B cell (primary cell): ENCODE measurements around the gene CACNG7. TPM values are rescaled to one million over a fixed set of nuclear protein-coding genes. Genes with fewer than 3 reads are reported as not detected.

Source experiments
- ATAC-seq: fragments of 200-7000 bp; cut with Tn5 transposase; one replicate; pipeline ENCODE4 v1.10.0; 2021; ENCODE audit warnings: low read depth, mild to moderate bottlenecking, moderate number of reproducible peaks, moderate library complexity
- CTCF ChIA-PET: fragments of 350-600 bp; sonication (Branson Sonifier 250); formaldehyde crosslinking; loops from one replicate; lab custom pipeline; 2021; ENCODE audit warnings: antibody characterized with exemption, inconsistent platforms; lab: Charles Lee
- POLR2A ChIA-PET: fragments of 350-600 bp; sonication (Branson Sonifier 250); formaldehyde crosslinking; loops from one replicate; lab custom pipeline; 2021; ENCODE audit warnings: antibody characterized with exemption; lab: Charles Lee
- DNase-seq: peaks from one replicate; pipeline ENCODE4 v3.0.0; 2013
- H2AFZ ChIP-seq: 2 replicates; pipeline ENCODE4 v1.6.1; 2012; ENCODE audit warnings: mild to moderate bottlenecking, low read depth, low read length; ENCODE audit not compliant: insufficient read depth, poor library complexity, severe bottlenecking
- H3K27ac ChIP-seq, 2 donors: 1 replicate in 1 of 2; 2 replicates in 1 of 2; pipeline ENCODE4 v1.5.1; 2012 to 2013; ENCODE audit warnings: low read length in 2 of 2, mild to moderate bottlenecking in 2 of 2, moderate library complexity in 1 of 2
- H3K27me3 ChIP-seq, 4 experiments: fragments of 200-600 bp in 1 of 4; sonication (generic) in 1 of 4; replicated peaks in 1 of 4; 1 replicate in 2 of 4; 2 replicates in 2 of 4; pipeline versions ENCODE4 v1.6.1 to v1.7.0; 2013 to 2016; ENCODE audit warnings: low read length in 3 of 4, mild to moderate bottlenecking in 2 of 4, mixed read lengths in 1 of 4, moderate library complexity in 1 of 4; ENCODE audit not compliant: insufficient read depth in 4 of 4, control insufficient read depth in 3 of 4; ENCODE audit errors: control extremely low read depth in 1 of 4
- H3K36me3 ChIP-seq, 2 experiments: replicated peaks in 1 of 2; 1 replicate in 1 of 2; 2 replicates in 1 of 2; pipeline versions ENCODE4 v1.6.1 to v1.7.1; 2013; ENCODE audit warnings: low read length in 1 of 2; ENCODE audit not compliant: insufficient read depth in 2 of 2, control insufficient read depth in 1 of 2; ENCODE audit errors: control extremely low read depth in 1 of 2, extremely low read depth in 1 of 2
- H3K4me1 ChIP-seq, 2 donors: fragments of 200-600 bp in 1 of 2; sonication (generic) in 1 of 2; 1 replicate in 1 of 2; 2 replicates in 1 of 2; pipeline versions ENCODE4 v1.5.1 to v1.6.1; 2013 to 2017; ENCODE audit warnings: low read length in 2 of 2; ENCODE audit not compliant: control insufficient read depth in 2 of 2, insufficient read depth in 2 of 2
- H3K4me2 ChIP-seq: replicated peaks from 2 replicates; pipeline ENCODE3; 2012; ENCODE audit warnings: mild to moderate bottlenecking, low read depth, low read length; ENCODE audit not compliant: poor library complexity, severe bottlenecking
- H3K4me3 ChIP-seq, 5 experiments: fragments of 200-600 bp in 1 of 5; sonication (generic) in 1 of 5; 1 replicate in 3 of 5; 2 replicates in 2 of 5; pipeline versions ENCODE4 v1.5.1 to v1.7.0; 2011 to 2016; ENCODE audit warnings: low read length in 4 of 5, mild to moderate bottlenecking in 4 of 5, low read depth in 2 of 5, control low read depth in 1 of 5, moderate library complexity in 1 of 5; ENCODE audit not compliant: insufficient read depth in 1 of 5; ENCODE audit errors: control extremely low read depth in 1 of 5, extremely low read depth in 1 of 5
- H3K79me2 ChIP-seq: fragments of 200-600 bp; sonication (generic); one replicate; pipeline ENCODE4 v1.6.0; 2016; ENCODE audit warnings: low read length; ENCODE audit not compliant: control insufficient read depth, insufficient read depth
- H3K9ac ChIP-seq: fragments of 200-600 bp; sonication (generic); 2 replicates; pipeline ENCODE4 v1.6.1; 2017; ENCODE audit warnings: mild to moderate bottlenecking, low read length, moderate library complexity
- H3K9me3 ChIP-seq, 3 donors: one replicate each; pipeline versions ENCODE4 v1.6.1 to v1.7.1; 2013; ENCODE audit warnings: low read length in 2 of 3; ENCODE audit not compliant: control insufficient read depth in 2 of 3, insufficient read depth in 1 of 3; ENCODE audit errors: control extremely low read depth in 1 of 3
- H4K20me1 ChIP-seq: 2 replicates; pipeline ENCODE4 v1.6.0; 2012; ENCODE audit warnings: mild to moderate bottlenecking, low read length; ENCODE audit not compliant: insufficient read depth, control insufficient read depth, poor library complexity, severe bottlenecking
- H3K27ac Mint-ChIP-seq: one replicate; pipeline ENCODE4 v1.8.0; 2021; ENCODE audit warnings: mixed read lengths
- H3K27me3 Mint-ChIP-seq: one replicate; pipeline ENCODE4 v1.8.0; 2021; ENCODE audit warnings: mixed read lengths
- H3K4me1 Mint-ChIP-seq: one replicate; pipeline ENCODE4 v1.8.0; 2021; ENCODE audit warnings: mixed read lengths
- H3K4me3 Mint-ChIP-seq: one replicate; pipeline ENCODE4 v1.8.0; 2021; ENCODE audit warnings: mixed read lengths
- H3K9me3 Mint-ChIP-seq: one replicate; pipeline ENCODE4 v1.8.0; 2022; ENCODE audit warnings: mixed read lengths; ENCODE audit not compliant: insufficient read depth
- EZH2 ChIP-seq: IDR thresholded peaks from 2 replicates; pipeline ENCODE4 v1.6.1; 2012; ENCODE audit warnings: borderline replicate concordance, low read depth, mild to moderate bottlenecking, moderate library complexity, low read length; ENCODE audit not compliant: insufficient read depth, poor library complexity, severe bottlenecking
- WGBS: methylation state at CpG from one replicate; pipeline ENCODE4 v1.1.5; 2013; ENCODE audit warnings: missing lambda C conversion rate; ENCODE audit not compliant: insufficient coverage; 5-methylcytosine and 5-hydroxymethylcytosine counted together
- intact Hi-C: fragments of 100-400 bp; cut with micrococcal nuclease; formaldehyde crosslinking; loops from one replicate; pipeline ENCODE4 v1.10.0; 2022
- polyA plus RNA-seq: library from polyadenylated mRNA; depleted of rRNA; stranded (reverse); fragments of >200 nt; gene quantifications from 2 replicates; pipeline ENCODE4 v1.2.3, GENCODE V29; 2012
- total RNA-seq, 2 donors: library from RNA; stranded (reverse); fragments of 120-200 nt in 1 of 2; gene quantifications; 1 replicate in 1 of 2; 2 replicates in 1 of 2; pipeline versions ENCODE4 v1.2.3 to v1.2.4, GENCODE V29; 2013 to 2022
- TF ChIP-seq, protein P1 (sequence below): fragments of 200-600 bp; IDR thresholded peaks from one replicate; pipeline ENCODE4 v1.8.0; 2022; ENCODE audit warnings: antibody characterized with exemption, mild to moderate bottlenecking

CACNG7 gene
- total and polyA plus RNA-seq, 2 donors (not counting 1 experiment from before 2014, with no cell fraction given): not detected

DNA sequence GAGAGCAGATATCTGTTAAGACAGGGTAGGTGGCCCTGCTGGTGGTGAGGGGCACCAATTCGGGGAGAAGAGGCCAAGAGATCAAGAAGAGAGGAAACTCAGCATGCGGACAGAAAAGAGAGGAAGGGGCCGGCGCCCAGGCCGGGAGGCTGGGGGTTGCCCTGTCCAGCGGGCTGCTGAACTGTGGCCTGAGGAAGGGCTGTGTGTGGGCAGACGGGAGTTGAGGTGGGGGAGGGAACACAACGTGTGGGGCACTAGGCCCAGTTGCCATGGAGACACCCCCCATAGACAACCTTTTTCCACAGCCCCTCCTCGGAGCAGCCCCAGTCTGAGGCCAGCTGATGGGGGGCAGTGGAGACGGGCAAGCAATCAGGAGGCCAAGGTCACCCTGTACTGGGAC is 51.1 kb downstream of the CACNG7 start:
- H3K4me1 Mint-ChIP-seq: no peaks in the 10 kb centered on the region
- H3K4me3 Mint-ChIP-seq: no peak overlapping the region
- CTCF ChIA-PET: no interaction called here
- DNase-seq (no peak), ATAC-seq (no peak)
- no peaks in the 10 kb centered on the region for H3K9me3 Mint-ChIP-seq
- H2AFZ ChIP-seq: no peak overlapping the region
- no peak for TF ChIP-seq EZH2
- TF ChIP-seq, protein P1, sequence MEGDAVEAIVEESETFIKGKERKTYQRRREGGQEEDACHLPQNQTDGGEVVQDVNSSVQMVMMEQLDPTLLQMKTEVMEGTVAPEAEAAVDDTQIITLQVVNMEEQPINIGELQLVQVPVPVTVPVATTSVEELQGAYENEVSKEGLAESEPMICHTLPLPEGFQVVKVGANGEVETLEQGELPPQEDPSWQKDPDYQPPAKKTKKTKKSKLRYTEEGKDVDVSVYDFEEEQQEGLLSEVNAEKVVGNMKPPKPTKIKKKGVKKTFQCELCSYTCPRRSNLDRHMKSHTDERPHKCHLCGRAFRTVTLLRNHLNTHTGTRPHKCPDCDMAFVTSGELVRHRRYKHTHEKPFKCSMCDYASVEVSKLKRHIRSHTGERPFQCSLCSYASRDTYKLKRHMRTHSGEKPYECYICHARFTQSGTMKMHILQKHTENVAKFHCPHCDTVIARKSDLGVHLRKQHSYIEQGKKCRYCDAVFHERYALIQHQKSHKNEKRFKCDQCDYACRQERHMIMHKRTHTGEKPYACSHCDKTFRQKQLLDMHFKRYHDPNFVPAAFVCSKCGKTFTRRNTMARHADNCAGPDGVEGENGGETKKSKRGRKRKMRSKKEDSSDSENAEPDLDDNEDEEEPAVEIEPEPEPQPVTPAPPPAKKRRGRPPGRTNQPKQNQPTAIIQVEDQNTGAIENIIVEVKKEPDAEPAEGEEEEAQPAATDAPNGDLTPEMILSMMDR: no peak
- no peaks in the 10 kb centered on the region for H3K79me2 ChIP-seq
- no peak overlapping the region for H3K27ac Mint-ChIP-seq
- no peak overlapping the region for H3K4me2 ChIP-seq
- peaks cover 59% of the 10 kb centered on the region for H3K27me3 Mint-ChIP-seq
- H4K20me1 ChIP-seq: no peaks in the 10 kb centered on the region
- no peak overlapping the region for H3K27ac ChIP-seq
- H3K36me3 ChIP-seq: no peaks in the 10 kb centered on the region
- POLR2A ChIA-PET: no interaction called here
- H3K9ac ChIP-seq: no peak overlapping the region
- WGBS: 22% methylated on average over 6 of the region's 10 CpGs
- H3K9me3 ChIP-seq: peaks cover 0 to 24% (median 0%) of the 10 kb centered on the region in 3 donors
- H3K4me3 ChIP-seq: no peak overlapping the region
- peaks cover 0 to 63% (median 23%) of the 10 kb centered on the region in 4 experiments for H3K27me3 ChIP-seq
- peaks cover 0 to 3% of the 10 kb centered on the region in 2 donors for H3K4me1 ChIP-seq
- intact Hi-C loops: no loop called here

DNA sequence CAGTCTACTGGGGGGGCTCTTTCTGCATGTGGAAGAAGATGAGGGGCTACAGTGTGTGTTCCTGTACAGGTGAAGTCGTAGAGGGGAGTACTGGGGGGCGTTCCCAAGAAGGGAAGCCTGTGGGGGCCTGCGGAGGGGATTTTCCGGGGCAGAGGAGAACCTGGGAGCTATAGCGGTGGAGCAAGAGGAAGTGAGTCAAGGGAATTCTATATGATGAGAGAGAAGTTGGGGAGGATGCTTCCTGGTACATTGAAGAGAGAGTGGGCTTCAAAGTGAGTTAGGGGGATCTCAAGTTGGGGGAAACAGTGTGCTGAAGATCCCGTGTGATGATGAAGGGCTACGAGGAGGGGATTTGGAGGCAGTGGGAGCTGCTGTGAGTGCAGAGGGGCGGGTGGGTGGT is 51.8 kb downstream of the CACNG7 start:
- WGBS: 9% methylated on average over 8 of the region's 8 CpGs
- ChIA-PET CTCF (no interaction called here), POLR2A (no interaction called here)
- H3K4me1 ChIP-seq: peaks cover 0 to 3% of the 10 kb centered on the region in 2 donors
- H3K4me3 ChIP-seq: no peak overlapping the region
- DNase-seq (no peak), ATAC-seq (no peak)
- H3K36me3 ChIP-seq: no peaks in the 10 kb centered on the region
- H3K79me2 ChIP-seq: no peaks in the 10 kb centered on the region
- H4K20me1 ChIP-seq: no peaks in the 10 kb centered on the region
- Mint-ChIP-seq H3K4me3 (no peak overlapping the region), H3K27me3 (peaks cover 61% of the 10 kb centered on the region), H3K27ac (no peak overlapping the region), H3K4me1 (no peaks in the 10 kb centered on the region), H3K9me3 (no peaks in the 10 kb centered on the region)
- H3K9ac ChIP-seq: no peak overlapping the region
- H2AFZ ChIP-seq: no peak overlapping the region
- H3K27ac ChIP-seq: no peak overlapping the region
- TF ChIP-seq EZH2: no peak
- TF ChIP-seq, protein P1: no peak
- H3K4me2 ChIP-seq: no peak overlapping the region
- peaks cover 0 to 65% (median 23%) of the 10 kb centered on the region in 4 experiments for H3K27me3 ChIP-seq
- intact Hi-C loops: no loop called here
- peaks cover 0 to 24% (median 0%) of the 10 kb centered on the region in 3 donors for H3K9me3 ChIP-seq
